CD4-positive, alpha-beta T cell (primary cell): ENCODE data around the gene USP32. TPM values are rescaled to one million over a fixed set of nuclear protein-coding genes. Genes with fewer than 3 reads are reported as not detected.

Source experiments
- ATAC-seq: fragments of 200-7000 bp; cut with Tn5 transposase; one replicate; pipeline ENCODE4 v1.10.0; 2022; ENCODE audit warnings: mild to moderate bottlenecking; ENCODE audit not compliant: poor library complexity
- CTCF ChIA-PET: fragments of 350-600 bp; sonication (Branson Sonifier 250); formaldehyde crosslinking; loops from one replicate; lab custom pipeline; 2021; ENCODE audit warnings: antibody characterized with exemption, inconsistent platforms; lab: Charles Lee
- POLR2A ChIA-PET: fragments of 350-600 bp; sonication (Branson Sonifier 250); formaldehyde crosslinking; loops from one replicate; lab custom pipeline; 2021; ENCODE audit warnings: antibody characterized with exemption, inconsistent platforms; lab: Charles Lee
- DNase-seq, 14 experiments: peaks; one replicate each; pipeline ENCODE4 v3.0.0-alpha.2; 2013 to 2020; ENCODE audit warnings: mixed read lengths in 2 of 14
- H3K27ac ChIP-seq, 2 donors: one replicate each; pipeline versions ENCODE4 v1.5.1 to v1.7.0; 2013; ENCODE audit warnings: low read length in 2 of 2, low read depth in 1 of 2, mild to moderate bottlenecking in 1 of 2
- H3K27me3 ChIP-seq, 2 experiments: 1 replicate in 1 of 2; 2 replicates in 1 of 2; pipeline versions ENCODE4 v1.6.1 to v1.7.0; 2013; ENCODE audit warnings: low read length in 2 of 2, control low read depth in 1 of 2, mild to moderate bottlenecking in 1 of 2, moderate library complexity in 1 of 2; ENCODE audit not compliant: insufficient read depth in 2 of 2, control insufficient read depth in 1 of 2
- H3K36me3 ChIP-seq: one replicate; pipeline ENCODE4 v1.6.1; 2013; ENCODE audit warnings: low read length, control low read depth; ENCODE audit not compliant: insufficient read depth
- H3K4me1 ChIP-seq: one replicate; pipeline ENCODE4 v1.6.1; 2013; ENCODE audit warnings: low read length, control low read depth; ENCODE audit not compliant: insufficient read depth
- H3K4me3 ChIP-seq: one replicate; pipeline ENCODE4 v1.5.1; 2013; ENCODE audit warnings: mild to moderate bottlenecking, low read length, moderate library complexity
- H3K9me3 ChIP-seq, 2 experiments: 1 replicate in 1 of 2; 2 replicates in 1 of 2; pipeline versions ENCODE4 v1.6.1 to v1.7.0; 2013; ENCODE audit warnings: low read length in 2 of 2, mild to moderate bottlenecking in 2 of 2, control low read depth in 1 of 2, moderate library complexity in 1 of 2; ENCODE audit not compliant: control insufficient read depth in 1 of 2, insufficient read depth in 1 of 2
- H3K27ac Mint-ChIP-seq: one replicate; pipeline ENCODE4 v1.8.0; 2020; ENCODE audit warnings: mixed read lengths
- H3K27me3 Mint-ChIP-seq: one replicate; pipeline ENCODE4 v1.8.0; 2021; ENCODE audit warnings: mixed read lengths
- H3K36me3 Mint-ChIP-seq: one replicate; pipeline ENCODE4 v1.8.0; 2021; ENCODE audit warnings: low read depth, mixed read lengths
- H3K4me1 Mint-ChIP-seq: one replicate; pipeline ENCODE4 v1.8.0; 2021; ENCODE audit warnings: low read depth, mixed read lengths
- H3K4me3 Mint-ChIP-seq: one replicate; pipeline ENCODE4 v1.8.0; 2020; ENCODE audit warnings: mild to moderate bottlenecking, mixed read lengths
- H3K9me3 Mint-ChIP-seq: one replicate; pipeline ENCODE4 v1.8.0; 2020; ENCODE audit warnings: mixed read lengths
- intact Hi-C, 2 experiments: fragments of 100-400 bp; cut with DNase I in 1 of 2; cut with micrococcal nuclease in 1 of 2; formaldehyde crosslinking; loops; one replicate each; pipeline versions ENCODE4 v1.15.1 to v1.9.0; 2023 to 2025; cut with DNase I, micrococcal nuclease
- total RNA-seq, 174 experiments: library from RNA in 2 of 174; stranded (reverse) in 2 of 174; gene quantifications; one replicate each; pipeline ENCODE4 v1.2.3 and lab custom pipeline; 2021 to 2026
- TF ChIP-seq, protein P1 (sequence below): fragments of 200-600 bp; IDR thresholded peaks from one replicate; pipeline ENCODE4 v1.8.0; 2022; ENCODE audit warnings: antibody characterized with exemption, mild to moderate bottlenecking

The USP32 gene
- total RNA-seq, 2 experiments from 2014 or later = 23.9 to 24.7 TPM

DNA sequence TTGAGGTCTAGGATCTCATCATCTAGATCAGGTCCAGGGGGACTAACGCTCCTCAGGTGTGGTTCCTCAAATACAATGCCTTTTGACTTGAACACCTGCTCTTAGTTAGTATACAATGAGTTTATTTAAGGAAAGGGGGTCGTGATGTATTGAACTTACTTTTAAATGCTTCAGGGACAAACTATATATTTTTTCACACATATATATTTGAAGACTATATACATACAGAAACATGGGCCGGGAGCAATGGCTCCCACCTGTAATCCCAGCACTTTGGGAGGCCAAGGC is 11.5 kb upstream of the USP32 start:
- Mint-ChIP-seq H3K36me3 (no peaks in the 10 kb centered on the region), H3K9me3 (no peaks in the 10 kb centered on the region), H3K27me3 (peaks cover 5% of the 10 kb centered on the region), H3K4me1 (peaks cover 1% of the 10 kb centered on the region), H3K27ac (no peak overlapping the region), H3K4me3 (no peak overlapping the region)
- no peak overlapping the region for H3K4me3 ChIP-seq
- POLR2A ChIA-PET = no interaction called here
- H3K27me3 ChIP-seq = no peaks in the 10 kb centered on the region
- TF ChIP-seq, protein P1, sequence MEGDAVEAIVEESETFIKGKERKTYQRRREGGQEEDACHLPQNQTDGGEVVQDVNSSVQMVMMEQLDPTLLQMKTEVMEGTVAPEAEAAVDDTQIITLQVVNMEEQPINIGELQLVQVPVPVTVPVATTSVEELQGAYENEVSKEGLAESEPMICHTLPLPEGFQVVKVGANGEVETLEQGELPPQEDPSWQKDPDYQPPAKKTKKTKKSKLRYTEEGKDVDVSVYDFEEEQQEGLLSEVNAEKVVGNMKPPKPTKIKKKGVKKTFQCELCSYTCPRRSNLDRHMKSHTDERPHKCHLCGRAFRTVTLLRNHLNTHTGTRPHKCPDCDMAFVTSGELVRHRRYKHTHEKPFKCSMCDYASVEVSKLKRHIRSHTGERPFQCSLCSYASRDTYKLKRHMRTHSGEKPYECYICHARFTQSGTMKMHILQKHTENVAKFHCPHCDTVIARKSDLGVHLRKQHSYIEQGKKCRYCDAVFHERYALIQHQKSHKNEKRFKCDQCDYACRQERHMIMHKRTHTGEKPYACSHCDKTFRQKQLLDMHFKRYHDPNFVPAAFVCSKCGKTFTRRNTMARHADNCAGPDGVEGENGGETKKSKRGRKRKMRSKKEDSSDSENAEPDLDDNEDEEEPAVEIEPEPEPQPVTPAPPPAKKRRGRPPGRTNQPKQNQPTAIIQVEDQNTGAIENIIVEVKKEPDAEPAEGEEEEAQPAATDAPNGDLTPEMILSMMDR = no peak
- H3K9me3 ChIP-seq = no peaks in the 10 kb centered on the region
- CTCF ChIA-PET = no interaction called here
- no peak for DNase-seq
- ATAC-seq = no peak
- intact Hi-C loops = no loop called here
- no peaks in the 10 kb centered on the region for H3K4me1 ChIP-seq
- H3K36me3 ChIP-seq = no peaks in the 10 kb centered on the region
- no peak overlapping the region for H3K27ac ChIP-seq

DNA sequence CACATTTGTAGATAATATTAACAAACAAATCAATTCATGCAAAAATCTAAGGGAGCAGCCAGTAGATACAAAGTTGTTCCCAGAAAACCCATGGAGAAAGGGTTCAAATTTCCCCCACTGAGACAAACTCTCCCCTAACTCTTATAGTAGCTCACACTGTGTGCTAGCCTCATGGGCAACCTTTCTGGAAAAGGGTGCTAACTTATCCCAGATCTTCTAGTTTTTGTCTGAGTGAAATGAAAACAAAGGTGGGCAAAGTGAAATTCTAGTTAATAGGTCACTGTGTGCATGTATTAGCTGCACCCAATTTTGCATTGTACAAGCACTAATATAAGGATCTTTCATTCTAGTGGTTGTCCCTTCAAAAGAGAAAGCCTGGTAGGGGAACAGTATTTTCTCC is 9.9 kb upstream of the USP32 start:
- peaks cover 6% of the 10 kb centered on the region for H3K4me1 ChIP-seq
- no peak overlapping the region for H3K4me3 ChIP-seq
- no peaks in the 10 kb centered on the region for H3K36me3 Mint-ChIP-seq
- H3K27me3 ChIP-seq = no peaks in the 10 kb centered on the region
- POLR2A ChIA-PET = no interaction called here
- H3K27ac ChIP-seq = no peak overlapping the region
- intact Hi-C loops = no loop called here
- no peak overlapping the region for H3K27ac Mint-ChIP-seq
- no peak overlapping the region for H3K4me3 Mint-ChIP-seq
- ATAC-seq = no peak
- CTCF ChIA-PET = interaction anchor here (0.7 to 1.4 kb wide), 2 partner anchors 10 to 1115 kb away, joined by 3 to 4 read pairs; partner anchors contain the start of gene USP32
- TF ChIP-seq, protein P1 = no peak
- no peaks in the 10 kb centered on the region for H3K36me3 ChIP-seq
- H3K9me3 Mint-ChIP-seq = no peaks in the 10 kb centered on the region
- peaks cover 6% of the 10 kb centered on the region for H3K4me1 Mint-ChIP-seq
- H3K27me3 Mint-ChIP-seq = no peaks in the 10 kb centered on the region
- H3K9me3 ChIP-seq = no peaks in the 10 kb centered on the region
- no peak for DNase-seq

DNA sequence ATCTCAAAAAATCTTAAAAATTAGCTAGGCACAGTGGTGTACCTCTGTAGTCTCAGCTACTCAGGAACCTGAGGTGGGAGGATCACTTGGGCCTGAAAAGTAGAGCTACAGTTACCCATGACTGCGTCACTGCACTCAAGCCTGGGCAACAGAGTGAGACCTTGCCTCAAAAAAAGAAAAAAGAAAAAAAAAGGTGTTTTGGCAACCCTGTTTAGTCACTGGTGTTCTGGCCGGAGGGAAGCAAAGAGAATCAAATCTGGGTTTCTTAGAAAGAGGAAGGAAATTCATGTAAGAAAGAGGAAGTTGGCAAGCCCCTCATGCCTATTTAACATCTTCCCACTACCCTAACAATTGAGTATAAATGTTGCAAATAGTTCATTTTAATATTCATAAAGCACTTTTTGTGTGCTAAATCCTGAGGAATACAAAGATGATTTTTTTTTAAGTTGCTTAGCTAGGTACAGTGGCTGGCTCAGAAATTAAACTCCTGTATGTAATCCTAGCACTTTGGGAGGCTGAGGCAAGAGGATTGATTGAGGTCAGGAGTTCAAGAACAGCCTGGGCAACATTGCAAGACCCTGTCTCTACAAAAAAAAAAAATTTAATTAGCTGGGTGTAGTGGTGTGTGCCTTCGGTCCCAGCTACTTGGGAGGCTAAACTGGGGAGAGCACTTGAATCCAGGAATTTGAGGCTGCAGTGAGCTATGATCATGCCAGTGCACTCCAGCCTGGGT is 6.5 kb upstream of the USP32 start:
- ATAC-seq (no peak), DNase-seq (peak in 3 of 14 experiments; percentile 25 to 58 (median 42))
- peaks cover 6% of the 10 kb centered on the region for H3K4me1 ChIP-seq
- no peak overlapping the region for H3K4me3 ChIP-seq
- Mint-ChIP-seq H3K27ac (no peak overlapping the region), H3K4me3 (peak overlapping the region; percentile 8), H3K4me1 (peaks cover 6% of the 10 kb centered on the region), H3K27me3 (no peaks in the 10 kb centered on the region), H3K36me3 (no peaks in the 10 kb centered on the region), H3K9me3 (no peaks in the 10 kb centered on the region)
- H3K9me3 ChIP-seq = no peaks in the 10 kb centered on the region
- intact Hi-C loops = loop anchor here (10.0 kb wide), 3 partner anchors 834 to 1884 kb away; partner anchors contain the start of genes DHX40 (in 1 of the 2), MTMR4 (in 1 of the 2) and TRIM37 (in 1 of the 2)
- no peaks in the 10 kb centered on the region for H3K36me3 ChIP-seq
- ChIA-PET CTCF (interaction anchor here (2.4 kb wide), 1 partner anchor 23 kb away, joined by 8 read pairs; no protein-coding TSS in a partner anchor), POLR2A (no interaction called here)
- H3K27me3 ChIP-seq = no peaks in the 10 kb centered on the region
- TF ChIP-seq, protein P1 = no peak
- peak overlapping the region in 1 of 2 donors; percentile 27 for H3K27ac ChIP-seq
